HEK293T (cell line): ENCODE results near the gene ORC3.

Experiments used
- ARNT ChIP-seq: fragments of 450-650 bp; IDR thresholded peaks from 2 replicates; pipeline ENCODE4 v1.6.1; 2017; ENCODE audit warnings: mild to moderate bottlenecking
- BHLHE40 ChIP-seq: fragments of 450-650 bp; IDR thresholded peaks from 2 replicates; pipeline ENCODE4 v1.6.1; 2016; ENCODE audit warnings: mild to moderate bottlenecking, moderate library complexity, borderline replicate concordance
- ELF4 ChIP-seq: fragments of 450-650 bp; IDR thresholded peaks from 2 replicates; pipeline ENCODE4 v1.6.1; 2017; ENCODE audit warnings: antibody characterized with exemption
- FOXA1 ChIP-seq: fragments of 450-650 bp; IDR thresholded peaks from 2 replicates; pipeline ENCODE4 v1.6.1; 2016; ENCODE audit warnings: mild to moderate bottlenecking
- FOXM1 ChIP-seq: fragments of 450-650 bp; IDR thresholded peaks from 2 replicates; pipeline ENCODE4 v1.6.1; 2017; ENCODE audit warnings: mild to moderate bottlenecking, borderline replicate concordance
- HDGF ChIP-seq: fragments of 450-650 bp; IDR thresholded peaks from 2 replicates; pipeline ENCODE4 v1.6.1; 2017; ENCODE audit warnings: antibody characterized with exemption, borderline replicate concordance
- L3MBTL2 ChIP-seq: fragments of 450-650 bp; conservative IDR thresholded peaks from 2 replicates; pipeline ENCODE4 v1.6.1; 2016; ENCODE audit warnings: mild to moderate bottlenecking
- NFRKB ChIP-seq: fragments of 450-650 bp; IDR thresholded peaks from 2 replicates; pipeline ENCODE4 v1.6.1; 2016; ENCODE audit warnings: mild to moderate bottlenecking, moderate library complexity
- SP1 ChIP-seq: fragments of 450-650 bp; IDR thresholded peaks from 2 replicates; pipeline ENCODE4 v1.6.1; 2017
- SUZ12 ChIP-seq: fragments of 450-650 bp; IDR thresholded peaks from 2 replicates; pipeline ENCODE4 v1.6.1; 2016; ENCODE audit warnings: mild to moderate bottlenecking
- ZNF384 ChIP-seq: fragments of 450-650 bp; IDR thresholded peaks from 2 replicates; pipeline ENCODE4 v1.6.1; 2016
- TF ChIP-seq, protein P1 (sequence below): fragments of 450-650 bp; IDR thresholded peaks from 2 replicates; pipeline ENCODE4 v1.6.1; 2016

DNA sequence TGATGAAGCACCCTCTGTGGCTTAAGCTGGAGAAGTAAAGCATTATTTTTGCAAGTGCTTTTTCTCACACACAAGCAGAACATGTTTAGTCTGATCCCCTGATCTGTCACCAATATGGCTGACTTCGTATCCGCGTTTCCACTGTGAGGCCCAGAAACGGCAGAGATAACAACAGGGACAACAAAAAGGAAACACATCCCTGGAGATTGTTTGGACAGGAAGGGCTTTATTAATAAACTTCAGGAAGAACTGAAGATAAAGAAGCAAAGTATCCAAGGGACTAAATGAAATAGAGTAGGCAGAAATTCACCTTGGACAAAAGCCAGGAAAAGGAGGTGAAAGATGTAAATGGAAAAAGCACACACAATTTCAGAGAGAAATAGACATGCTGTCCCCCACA is 49.4 kb upstream of the ORC3 start:
- TF ChIP-seq, protein P1, sequence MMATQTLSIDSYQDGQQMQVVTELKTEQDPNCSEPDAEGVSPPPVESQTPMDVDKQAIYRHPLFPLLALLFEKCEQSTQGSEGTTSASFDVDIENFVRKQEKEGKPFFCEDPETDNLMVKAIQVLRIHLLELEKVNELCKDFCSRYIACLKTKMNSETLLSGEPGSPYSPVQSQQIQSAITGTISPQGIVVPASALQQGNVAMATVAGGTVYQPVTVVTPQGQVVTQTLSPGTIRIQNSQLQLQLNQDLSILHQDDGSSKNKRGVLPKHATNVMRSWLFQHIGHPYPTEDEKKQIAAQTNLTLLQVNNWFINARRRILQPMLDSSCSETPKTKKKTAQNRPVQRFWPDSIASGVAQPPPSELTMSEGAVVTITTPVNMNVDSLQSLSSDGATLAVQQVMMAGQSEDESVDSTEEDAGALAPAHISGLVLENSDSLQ: no peak
- TF ChIP-seq SP1 (no peak), BHLHE40 (no peak), ELF4 (no peak), FOXM1 (no peak), L3MBTL2 (no peak), HDGF (no peak), FOXA1 (no peak), NFRKB (no peak), ARNT (no peak), ZNF384 (no peak), SUZ12 (no peak)
